ACHN (cell line): ENCODE measurements around the gene CELF4.

Experiments used
- DNase-seq: peaks from one replicate; pipeline ENCODE4 v3.0.0-alpha.2; 2015
- in situ Hi-C: cut with HindIII; loops from 2 replicates; pipeline ENCODE4 v1.10.0; 2017; ENCODE audit warnings: low sequenced_read_pairs, low pct_ligation_motif_present, low pct_unique_long_range_greater_than_20kb

Gene CELF4

DNA sequence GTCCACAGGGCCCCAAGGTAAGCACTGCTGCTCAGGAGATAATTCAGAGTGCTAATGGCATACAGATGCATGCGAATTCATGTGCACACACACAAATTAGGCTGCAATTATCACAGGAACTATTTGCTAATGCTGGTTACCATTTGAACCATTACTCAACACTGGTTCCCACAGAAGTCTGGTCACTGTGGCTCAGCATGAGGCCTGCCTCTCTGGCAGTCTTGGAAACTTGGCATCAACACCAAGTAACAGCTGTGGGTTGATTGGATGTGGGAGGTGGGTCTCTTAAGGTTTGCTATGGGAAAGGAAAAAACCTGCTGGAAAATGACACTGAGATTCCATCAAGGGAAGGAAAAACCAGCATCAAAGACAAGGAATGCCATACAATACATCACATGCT, 105.0 kb downstream of the CELF4 start:
- DNase-seq = no peak

DNA sequence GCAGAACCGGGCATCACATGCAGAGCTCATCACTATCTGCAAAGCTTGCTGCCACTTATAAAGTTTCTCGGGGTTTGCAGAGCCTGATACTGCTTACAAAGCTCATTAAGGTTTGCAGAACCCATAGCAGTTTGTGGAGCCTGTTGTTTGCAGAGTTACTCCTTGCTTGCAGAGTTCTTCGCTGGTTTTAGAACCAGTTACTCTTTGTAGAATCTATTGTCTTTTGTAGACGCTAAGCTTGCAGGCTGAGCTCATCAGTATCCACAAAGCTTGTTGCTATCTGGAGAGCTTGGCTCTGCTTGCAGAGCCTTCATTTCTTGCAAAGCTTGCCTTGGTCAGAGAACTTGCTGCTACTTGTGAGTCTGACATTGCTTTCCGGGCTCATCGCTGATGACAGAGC, 106.9 kb downstream of the CELF4 start:
- in situ Hi-C loops = no loop called here
- no peak for DNase-seq

More for the DNA sequence above, 105.0 kb downstream of the CELF4 start:
- in situ Hi-C loops = no loop called here

GRCh38 chr18:37457753-37458152, 107.8 kb downstream of the CELF4 start:
- in situ Hi-C loops = no loop called here
- DNase-seq = no peak

- in situ Hi-C loops = no loop called here
- no peak for DNase-seq
Measured at GRCh38 chr18:37457341-37457740, 108.3 kb downstream of the CELF4 start.

DNA sequence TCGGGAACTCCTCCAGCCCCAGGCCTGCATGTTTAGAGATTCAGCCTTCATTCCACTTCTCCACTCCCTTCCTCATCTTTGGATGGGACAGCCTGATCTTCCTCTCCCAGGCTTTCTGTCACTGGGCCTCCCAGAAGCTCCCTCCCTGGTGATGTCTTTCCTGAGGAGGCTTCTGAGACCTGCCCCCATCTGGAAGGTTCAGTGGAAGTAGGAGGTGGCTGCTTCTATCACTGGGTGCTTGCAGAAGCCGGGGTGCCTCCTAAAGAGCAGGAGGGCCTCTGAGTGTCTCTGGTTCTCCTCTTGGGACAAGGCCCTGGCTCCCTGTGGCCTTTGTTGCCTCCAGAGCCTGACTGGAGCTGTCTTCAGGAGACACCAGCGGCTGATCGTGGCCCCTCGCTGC, 108.7 kb downstream of the CELF4 start:
- DNase-seq = no peak
- in situ Hi-C loops = no loop called here

GRCh38 chr18:37456395-37456794, 109.2 kb downstream of the CELF4 start:
- no peak for DNase-seq
- in situ Hi-C loops = no loop called here

- no peak for DNase-seq
- in situ Hi-C loops = no loop called here
Measured at GRCh38 chr18:37453752-37454151, 111.8 kb downstream of the CELF4 start.

GRCh38 chr18:37452682-37453385, 112.8 kb downstream of the CELF4 start:
- no peak for DNase-seq
- in situ Hi-C loops = no loop called here

DNA sequence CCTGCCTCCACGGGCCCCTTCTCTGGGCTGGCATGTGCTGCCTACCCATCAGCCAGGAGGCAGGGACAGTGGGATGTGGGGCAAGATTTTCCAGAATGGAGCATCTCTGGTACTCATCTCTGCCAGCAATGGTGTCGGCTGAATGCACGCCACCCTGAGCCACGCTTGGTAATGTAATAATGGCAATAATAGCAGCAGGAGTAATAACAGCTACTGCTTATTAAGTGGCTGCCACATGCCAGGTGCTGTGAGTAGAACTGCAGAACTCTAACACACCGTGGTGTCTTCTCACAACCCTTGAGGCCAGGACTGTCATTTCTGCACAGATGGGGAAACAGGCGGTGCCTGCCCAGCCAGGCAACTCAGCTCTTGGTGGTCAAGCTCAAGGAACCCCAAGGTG, 113.6 kb downstream of the CELF4 start:
- in situ Hi-C loops = no loop called here
- DNase-seq = no peak

DNA sequence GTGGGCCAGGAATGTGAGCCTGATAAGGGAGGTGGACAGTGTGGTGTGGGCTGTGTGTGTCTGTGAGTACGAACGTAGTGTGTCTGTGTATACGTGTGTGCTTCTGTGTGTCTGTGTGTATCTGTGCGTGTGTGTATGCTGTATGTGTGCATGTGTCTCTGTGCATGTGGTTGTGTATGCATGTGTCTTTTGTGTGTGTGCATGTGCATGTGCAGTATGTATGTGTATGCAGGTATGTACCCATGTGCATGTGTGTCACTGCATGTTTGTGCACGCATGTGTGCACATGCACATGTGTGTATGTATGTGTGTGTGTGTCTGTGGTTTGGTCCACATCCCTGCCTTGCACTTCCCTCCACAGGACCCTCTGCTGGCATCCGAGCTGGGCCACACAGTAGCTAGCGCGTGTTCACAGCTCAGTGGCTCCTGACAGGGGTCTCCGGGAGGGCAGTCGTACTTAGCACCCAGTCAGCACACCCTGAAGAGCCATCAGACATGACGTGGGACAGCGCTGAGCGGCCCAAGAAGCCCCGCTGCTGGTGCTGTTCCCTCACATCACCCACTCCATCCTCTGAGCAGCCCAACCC, 114.3 kb downstream of the CELF4 start:
- in situ Hi-C loops = no loop called here
- DNase-seq = no peak

DNA sequence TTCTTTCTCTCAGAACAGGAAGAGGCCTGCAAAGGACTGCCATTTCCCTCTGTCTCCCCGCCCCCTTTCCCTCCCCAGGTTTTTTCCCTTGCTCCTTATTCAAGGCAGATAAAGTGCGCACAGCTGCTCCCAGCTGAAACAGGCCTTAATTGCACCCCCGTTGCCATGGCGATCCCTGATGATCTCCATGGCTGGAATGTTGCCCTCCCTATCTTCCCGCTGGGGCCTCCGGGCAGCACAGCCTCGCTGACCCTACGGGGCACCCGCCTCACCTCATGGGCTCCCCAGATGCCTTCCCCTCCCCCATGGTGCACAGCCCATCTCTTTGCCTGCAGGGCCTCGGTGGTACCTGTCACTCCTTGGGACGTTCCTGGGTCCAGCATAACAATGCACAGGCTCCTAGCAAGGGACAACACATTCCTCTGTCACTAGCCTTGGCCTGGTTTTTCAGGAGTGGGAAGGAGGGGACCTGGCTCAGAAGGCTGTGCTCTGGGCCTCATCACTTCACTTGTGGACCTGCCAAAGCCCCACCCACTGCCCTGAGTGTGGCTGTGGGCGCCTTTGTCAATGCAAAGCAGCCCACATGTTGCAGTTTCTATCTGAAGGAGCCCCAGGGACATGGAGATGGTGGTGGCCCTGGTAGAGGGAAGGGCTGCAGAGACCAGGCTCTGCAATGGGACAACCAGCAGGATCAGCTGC, 115.0 kb downstream of the CELF4 start:
- DNase-seq = no peak

DNA sequence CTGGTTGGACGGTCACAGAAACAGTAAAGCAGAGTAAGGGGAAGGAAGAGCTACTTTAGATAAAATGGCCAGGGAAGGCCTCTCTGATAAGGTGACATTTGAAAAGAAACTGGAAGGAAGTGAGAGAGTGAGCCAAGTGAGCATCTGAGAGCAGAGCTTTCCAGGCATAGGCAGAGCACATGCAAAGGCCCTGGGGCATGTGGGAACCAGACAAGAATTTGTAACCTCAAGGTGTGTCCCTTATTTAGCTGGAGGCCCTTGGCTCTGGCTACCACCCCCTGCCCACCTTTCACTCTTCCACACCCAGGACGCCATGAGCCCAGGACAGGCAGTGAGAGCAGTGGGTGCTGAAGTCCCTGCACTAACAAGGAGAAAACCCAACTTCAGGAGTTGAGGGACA, 116.0 kb downstream of the CELF4 start:
- no peak for DNase-seq
- in situ Hi-C loops = no loop called here

More for the DNA sequence above, 115.0 kb downstream of the CELF4 start:
- in situ Hi-C loops = no loop called here

DNA sequence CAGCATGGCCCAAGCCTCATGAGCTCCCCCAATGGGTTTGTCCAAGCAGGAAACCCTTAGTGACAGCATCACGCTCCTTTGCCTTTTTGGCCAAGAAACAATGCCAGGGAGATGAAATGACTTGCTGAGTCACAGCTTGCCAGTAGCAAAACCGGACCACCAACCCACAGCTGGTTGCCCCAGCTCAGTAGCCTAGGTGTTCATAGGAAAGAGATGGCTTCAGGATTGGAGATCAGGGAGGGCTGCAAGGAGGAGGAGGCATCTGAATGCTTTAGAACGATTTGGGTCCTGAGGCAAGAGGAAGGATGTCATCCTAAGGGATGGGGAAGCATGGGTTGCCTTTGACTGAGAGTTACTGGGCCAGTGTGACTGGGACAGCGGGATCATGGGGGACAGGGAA, 116.7 kb downstream of the CELF4 start:
- in situ Hi-C loops = no loop called here
- no peak for DNase-seq

DNA sequence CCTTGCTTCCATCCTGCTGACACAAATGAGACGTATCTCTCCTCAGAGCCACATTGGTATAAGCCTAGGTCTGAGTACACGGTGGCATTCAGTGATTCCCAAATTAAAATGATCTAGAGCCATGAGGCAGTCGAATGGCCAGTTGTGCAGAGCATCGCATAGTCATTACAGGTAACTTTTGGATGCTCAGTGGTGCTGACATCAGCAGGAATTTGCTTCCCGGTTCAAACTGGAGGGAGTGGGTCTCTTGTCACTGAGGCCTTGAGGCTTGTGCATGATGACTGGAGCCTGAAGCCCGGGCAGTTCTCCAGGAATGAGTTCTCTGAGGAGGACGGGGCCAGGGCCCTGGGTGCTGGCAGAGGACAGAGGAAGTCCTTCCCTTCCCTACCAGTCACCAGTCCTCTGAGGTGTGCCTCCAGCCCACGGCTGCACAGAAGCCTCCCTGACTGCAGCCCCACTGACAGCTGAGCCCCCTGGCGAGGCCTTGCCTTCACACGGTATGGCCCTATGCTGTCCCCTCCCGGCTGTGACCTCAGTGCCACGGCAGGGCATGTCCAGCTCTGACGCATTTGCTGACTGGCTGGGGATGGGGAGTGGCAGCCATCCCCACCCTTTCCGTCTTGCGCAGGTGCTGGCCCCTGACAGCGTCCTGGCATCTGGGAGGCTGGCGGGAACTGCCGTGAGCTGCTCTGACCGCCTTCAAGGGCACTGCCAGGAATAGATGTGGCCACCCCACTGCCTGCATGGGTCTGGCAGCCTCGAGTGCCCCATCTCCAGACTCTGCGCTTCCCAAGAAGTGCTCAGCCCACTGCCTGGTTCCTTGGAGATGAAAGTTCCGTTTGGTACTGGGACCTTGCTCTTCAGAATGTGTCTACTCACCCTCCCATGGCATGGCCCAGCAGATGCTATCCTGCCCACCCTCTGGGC, 117.4 kb downstream of the CELF4 start:
- no peak for DNase-seq
- in situ Hi-C loops = no loop called here

DNA sequence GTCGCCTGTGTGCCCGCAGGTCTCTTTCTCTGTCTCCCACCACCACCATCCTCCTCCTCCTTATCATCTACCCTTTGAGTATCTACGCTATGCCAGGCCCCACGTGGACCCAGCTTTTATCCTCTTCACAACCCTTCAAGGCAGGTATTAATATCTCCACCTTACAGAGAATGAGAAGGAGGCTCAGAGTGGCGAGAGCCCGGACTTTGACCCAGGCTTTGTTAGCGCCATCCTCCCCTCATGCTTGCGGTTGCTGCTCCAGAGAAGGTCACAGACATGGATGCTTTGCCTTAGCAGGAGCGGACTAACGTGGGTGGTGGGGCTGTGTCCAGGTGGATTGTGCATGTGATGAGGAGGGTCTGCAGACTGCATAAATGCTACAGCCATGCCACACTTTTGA, 119.8 kb downstream of the CELF4 start:
- in situ Hi-C loops = no loop called here
- no peak for DNase-seq

DNA sequence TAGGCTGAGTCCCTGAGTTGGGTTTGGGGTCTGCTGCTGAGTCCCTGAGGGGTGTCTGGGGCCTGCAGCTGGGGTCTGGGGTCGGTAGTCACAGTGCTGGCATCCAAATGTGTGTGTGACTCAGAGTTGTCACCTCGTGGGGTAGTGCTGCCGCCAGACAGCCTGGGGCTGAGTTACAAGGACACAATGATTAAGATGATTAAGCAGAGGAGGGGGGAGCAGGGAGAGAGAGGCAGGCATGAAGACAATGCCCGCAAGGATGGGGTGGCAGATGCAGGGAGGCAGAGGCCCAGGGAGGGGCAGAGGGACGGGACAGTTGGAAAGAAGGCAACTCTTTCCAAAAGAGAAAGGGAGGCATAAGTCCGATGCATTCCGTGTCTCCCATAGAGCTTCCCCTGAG, 120.2 kb downstream of the CELF4 start:
- in situ Hi-C loops = no loop called here
- no peak for DNase-seq

GRCh38 chr18:37443325-37444055, 122.1 kb downstream of the CELF4 start:
- DNase-seq = no peak
- in situ Hi-C loops = no loop called here

- DNase-seq = no peak
- in situ Hi-C loops = no loop called here
Measured at GRCh38 chr18:37442477-37442876, 123.1 kb downstream of the CELF4 start.
